GM19463 (cell line): Measurements from ENCODE around the gene GARIN6.
"Not testable (repeated sequence)": the region's sequence is repeated elsewhere in the genome, so short reads cannot be mapped to it uniquely, and the experiment has no call there.

Experiments used
- ATAC-seq: cut with Tn5 transposase; IDR thresholded peaks from one replicate; pipeline ENCODE4 v1.9.1; 2021; ENCODE audit warnings: mild to moderate bottlenecking, moderate library complexity; ENCODE audit not compliant: unreplicated experiment

Gene GARIN6

GRCh38 chr12:99647453-99647852, at the start of gene GARIN6:
Gene GARIN6, plus strand, starts transcription at chr12:99647753. Its CDS starts 422 bp downstream, at chr12:99648175.
- ATAC-seq, result no peak

DNA sequence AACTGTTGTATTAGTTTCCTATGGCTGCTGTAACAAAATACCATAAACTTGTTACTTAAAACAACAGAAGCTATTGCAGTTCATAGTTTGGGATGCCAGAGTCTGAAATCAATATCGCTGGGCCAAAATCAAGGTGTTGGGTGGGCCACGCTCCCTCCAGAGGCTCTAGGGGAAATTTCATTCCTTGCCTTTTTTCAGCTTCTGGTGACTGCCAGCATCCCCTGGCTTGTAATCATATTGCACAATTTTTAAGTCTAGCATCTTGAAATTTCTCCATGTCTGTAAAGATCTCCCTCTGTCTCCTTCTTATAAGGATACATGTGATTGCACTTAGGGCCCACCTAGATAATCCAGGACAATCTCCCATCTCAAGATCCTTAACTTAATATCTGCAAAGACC, 48.8 kb upstream of the GARIN6 start:
- ATAC-seq, result no peak

GRCh38 chr12:99600388-99600787, 47.2 kb upstream of the GARIN6 start:
- peak; percentile 96 for ATAC-seq

DNA sequence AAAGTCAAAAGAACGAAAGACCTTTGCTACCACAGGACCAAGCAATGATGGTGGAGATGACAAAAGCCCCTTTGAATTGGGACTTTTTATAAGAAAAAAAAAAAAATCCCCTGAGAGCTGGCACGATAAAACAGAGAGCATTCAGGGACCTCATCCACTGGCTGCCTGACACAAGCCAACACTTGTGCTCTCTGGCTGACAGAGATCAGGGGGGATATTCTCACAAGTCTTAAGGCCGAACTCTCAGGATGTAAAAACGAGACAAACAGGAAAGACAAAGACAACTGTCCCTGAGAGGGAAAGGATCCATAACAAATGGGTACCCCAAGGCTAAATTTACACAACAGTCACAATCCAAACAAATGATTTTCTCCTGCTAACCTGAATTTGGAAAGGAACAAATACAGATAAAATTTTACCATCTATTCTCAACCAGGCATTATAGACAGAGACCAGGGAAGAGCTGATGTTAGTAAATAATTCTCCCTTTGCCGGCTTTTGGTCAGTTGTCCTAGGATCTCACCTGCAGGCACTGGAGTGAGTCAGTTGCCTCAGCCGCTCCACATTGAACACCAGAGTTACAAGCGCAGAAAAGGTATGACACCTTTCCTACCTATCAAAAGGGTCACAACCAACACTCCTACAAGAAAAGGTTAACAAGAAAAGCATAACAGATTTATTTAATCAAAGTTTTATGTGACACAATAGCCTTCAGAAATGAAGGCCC, 37.9 kb upstream of the GARIN6 start:
- no peak for ATAC-seq

- ATAC-seq, result no peak
Observed at GRCh38 chr12:99611117-99611516, 36.4 kb upstream of the GARIN6 start.

- no peak for ATAC-seq
Observed at GRCh38 chr12:99611599-99611998, 36.0 kb upstream of the GARIN6 start.

DNA sequence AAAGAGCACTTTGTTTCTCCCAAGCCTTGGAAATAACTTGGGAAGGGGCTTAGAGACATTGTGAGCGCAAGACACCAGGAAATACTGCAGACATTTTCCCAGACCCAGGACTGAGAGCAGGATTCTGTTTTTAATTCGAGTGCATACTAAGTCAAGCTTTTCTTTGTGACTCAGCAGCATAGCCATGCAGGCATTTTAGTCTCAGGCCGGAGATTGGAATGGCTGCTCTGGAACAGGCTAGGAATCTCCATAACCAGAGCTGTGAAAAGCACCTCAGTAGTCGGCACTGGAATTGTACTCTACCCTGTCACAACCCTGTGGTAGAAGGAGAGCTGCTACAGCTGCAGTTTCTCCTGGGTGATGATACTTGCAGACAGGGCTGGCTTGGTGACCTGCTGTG, 28.9 kb upstream of the GARIN6 start:
- no peak for ATAC-seq

DNA sequence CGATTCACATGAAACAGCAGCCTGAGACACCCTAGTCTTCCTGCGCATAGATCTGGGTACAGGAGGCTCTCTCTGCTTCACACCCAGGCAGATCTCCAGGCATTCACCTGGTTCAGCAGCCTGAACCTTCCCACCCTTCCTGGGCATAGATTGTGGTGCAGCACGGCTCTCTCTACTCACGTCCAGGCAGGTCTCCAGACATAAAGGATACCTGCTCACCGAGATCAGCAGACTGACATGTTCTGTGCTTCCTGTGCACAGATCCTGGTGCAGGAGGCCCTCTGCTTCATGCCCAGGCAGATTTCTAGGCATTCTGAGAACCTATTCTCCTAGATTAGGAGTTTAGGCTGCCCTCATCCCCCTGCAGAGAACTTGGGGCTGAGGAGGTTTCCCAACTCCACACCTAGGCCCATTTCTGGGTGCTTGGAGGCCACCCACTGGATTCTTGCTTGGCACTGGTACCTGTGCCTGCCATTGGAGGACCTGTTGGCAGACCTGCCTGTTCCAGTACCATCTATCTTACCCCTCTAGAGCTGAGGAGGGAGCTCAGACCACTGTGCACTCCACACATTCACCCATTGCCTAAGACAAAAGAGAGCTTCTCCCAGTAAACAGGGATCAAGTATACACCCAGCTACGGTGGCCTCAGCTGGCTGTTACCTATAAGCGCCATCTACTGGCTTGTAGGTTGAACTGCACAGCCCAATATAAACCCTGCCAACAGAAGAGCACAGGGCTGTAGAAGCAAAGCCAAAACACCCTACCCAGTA, 28.0 kb upstream of the GARIN6 start:
- peak; percentile 93 for ATAC-seq

DNA sequence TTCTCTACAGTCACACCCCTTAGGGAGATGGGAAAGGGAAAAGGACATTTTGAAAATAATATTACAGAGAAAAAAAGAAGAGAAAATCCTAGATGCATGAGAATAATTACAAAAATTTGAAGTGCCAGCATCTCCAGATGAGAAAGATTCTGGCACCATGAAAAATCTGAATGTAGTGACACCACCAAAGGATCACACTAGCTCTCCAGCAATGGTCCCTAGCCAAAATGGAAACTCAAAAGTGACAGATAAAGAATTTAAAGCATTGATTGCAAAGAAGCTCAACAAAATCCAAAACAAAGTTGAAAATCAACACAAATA, 27.4 kb upstream of the GARIN6 start:
- no peak for ATAC-seq

DNA sequence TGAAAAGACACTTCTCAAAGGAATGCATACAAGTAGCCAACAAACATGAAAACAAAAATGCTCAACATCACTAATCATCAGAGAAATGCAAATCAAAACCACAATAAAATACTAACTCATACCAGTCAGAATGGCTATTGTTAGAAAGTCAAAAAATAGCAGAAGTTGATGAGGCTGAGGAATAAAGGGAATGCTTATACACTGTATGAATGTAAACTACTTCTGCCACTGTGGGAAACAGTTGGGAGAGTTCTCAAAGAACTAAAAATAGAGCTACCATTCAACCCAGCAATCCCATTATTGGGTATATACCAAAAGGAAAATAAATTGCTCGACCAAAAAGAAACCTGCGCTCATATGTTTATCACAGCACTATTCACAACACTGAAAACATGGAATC, 23.0 kb upstream of the GARIN6 start:
- not testable (repeated sequence) for ATAC-seq

DNA sequence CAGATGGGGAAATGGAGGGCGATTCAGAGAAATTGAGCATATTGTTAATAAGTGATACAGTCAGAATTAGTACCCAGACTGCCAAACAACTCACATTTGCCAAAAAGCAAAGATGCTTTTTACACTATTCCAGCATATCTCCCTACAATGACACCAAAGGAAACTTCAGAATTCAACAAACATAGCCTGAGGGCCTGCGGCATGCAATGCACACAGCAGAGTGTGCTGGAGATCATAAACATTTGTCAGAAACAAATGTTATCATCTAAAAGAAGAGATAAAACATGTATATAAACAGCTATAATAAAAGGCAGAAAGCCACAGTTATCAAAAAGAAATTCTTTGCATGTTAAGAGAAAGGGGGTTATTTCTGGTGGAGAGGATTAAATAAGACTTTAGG, 20.1 kb upstream of the GARIN6 start:
- ATAC-seq, result no peak

DNA sequence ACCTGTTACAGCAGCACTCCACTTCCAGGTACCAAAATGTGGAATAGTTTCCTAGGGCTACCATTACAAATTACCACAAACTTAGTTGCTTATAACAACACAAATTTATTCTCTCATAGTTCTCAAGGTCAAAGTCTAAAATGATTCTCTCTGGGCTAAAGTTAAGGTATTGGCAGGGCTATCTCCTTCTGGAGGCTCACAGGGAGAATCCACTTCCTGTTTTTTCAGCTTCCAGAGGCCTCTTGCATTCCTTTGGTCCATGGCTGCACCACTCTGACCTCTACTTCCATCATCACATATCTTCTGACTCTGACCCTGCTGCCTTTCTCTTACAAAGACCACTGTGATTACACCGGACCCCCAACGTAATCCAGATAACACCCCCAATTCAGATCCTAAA, 2.9 kb upstream of the GARIN6 start:
- no peak for ATAC-seq

GRCh38 chr12:99648183-99648582, 630 bp downstream of the GARIN6 start:
- ATAC-seq, result no peak

- no peak for ATAC-seq
Observed at GRCh38 chr12:99649551-99649950, 2.0 kb downstream of the GARIN6 start.

DNA sequence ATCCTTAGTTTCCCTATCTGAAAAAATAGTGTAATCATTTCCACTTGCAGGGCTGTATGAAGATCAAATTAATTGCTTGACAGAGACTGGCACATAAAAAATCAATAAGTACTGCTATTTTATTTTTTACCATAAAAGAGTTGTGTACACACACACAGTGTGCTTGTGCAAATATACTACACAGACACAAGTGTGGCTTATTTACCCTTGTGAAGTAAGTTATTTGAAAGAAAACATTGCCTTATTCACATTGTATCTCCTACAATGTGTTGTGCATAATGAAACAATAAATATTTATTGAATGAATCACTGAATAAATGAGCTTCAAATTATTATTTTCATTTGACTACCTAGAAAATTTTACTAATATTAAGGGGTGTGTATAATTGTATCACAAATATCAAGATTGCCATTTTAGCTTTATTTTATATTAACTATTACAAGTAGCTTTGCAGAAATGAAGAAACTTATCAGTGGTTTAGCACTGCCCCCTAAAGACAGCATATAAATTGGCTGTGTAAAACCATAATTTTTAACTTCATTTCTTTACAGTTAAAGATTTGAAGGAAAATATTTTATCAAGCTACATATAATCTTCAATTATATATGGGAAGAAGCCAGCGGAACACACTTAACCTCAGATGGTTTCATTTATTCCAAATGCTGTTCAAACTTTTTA, 11.3 kb downstream of the GARIN6 start:
- ATAC-seq, result no peak

GRCh38 chr12:99670635-99671034, 23.1 kb downstream of the GARIN6 start:
- ATAC-seq, result no peak

GRCh38 chr12:99680276-99680675, 32.7 kb downstream of the GARIN6 start:
- no peak for ATAC-seq

DNA sequence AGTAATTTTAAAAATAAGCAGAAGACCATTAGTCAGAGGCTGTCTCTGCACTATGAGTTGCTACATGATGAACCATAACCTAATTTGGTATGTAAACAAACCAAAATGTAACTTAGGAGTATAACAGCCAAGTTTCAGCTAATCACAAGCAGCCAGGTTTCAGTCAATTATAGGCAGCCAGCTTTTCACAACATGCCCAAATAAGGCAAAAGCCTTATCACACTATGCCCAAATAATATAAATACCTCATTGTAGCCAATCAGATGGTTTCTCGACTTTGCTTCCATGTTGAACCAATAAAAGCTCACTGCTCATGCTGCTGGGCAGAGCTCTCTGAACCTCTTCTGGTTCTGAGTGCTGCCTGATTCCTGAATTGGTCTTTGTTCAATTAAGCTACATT, 38.6 kb downstream of the GARIN6 start:
- no peak for ATAC-seq

GRCh38 chr12:99695050-99695449, 47.5 kb downstream of the GARIN6 start:
- ATAC-seq, result no peak
